OCI-LY3 (cell line): ENCODE results near the gene DESI1.

Experiments used
- H2AFZ ChIP-seq: fragments of 200-600, 300-600 bp; shearing (Covaris generic); 2 replicates; pipeline ENCODE4 v1.6.0; 2014; ENCODE audit warnings: antibody characterized with exemption, low read depth, low read length
- H3K27ac ChIP-seq: fragments of 200-600, 300-600 bp; sonication (generic); 2 replicates; pipeline ENCODE4 v1.5.1; 2014; ENCODE audit warnings: mild to moderate bottlenecking, low read length, moderate library complexity, mixed read lengths
- H3K27me3 ChIP-seq: fragments of 200-600, 300-600 bp; sonication (generic); 2 replicates; pipeline ENCODE4 v1.6.1; 2014; ENCODE audit warnings: low read depth, low read length, mixed read lengths
- H3K36me3 ChIP-seq: fragments of 200-600, 300-600 bp; sonication (generic); replicated peaks from 2 replicates; pipeline ENCODE3; 2014; ENCODE audit warnings: low read depth, low read length, mixed read lengths
- H3K4me1 ChIP-seq: fragments of 300-600, 200-600 bp; sonication (generic); 2 replicates; pipeline ENCODE4 v1.6.1; 2014; ENCODE audit warnings: low read length, mixed read lengths
- H3K4me2 ChIP-seq: fragments of 200-600, 300-600 bp; sonication (generic); 2 replicates; pipeline ENCODE4 v1.6.1; 2014; ENCODE audit warnings: low read length, mixed read lengths
- H3K4me3 ChIP-seq: fragments of 300-600, 200-600 bp; sonication (generic); 2 replicates; pipeline ENCODE4 v1.5.1; 2014; ENCODE audit warnings: antibody characterized with exemption, mild to moderate bottlenecking, low read length, moderate library complexity
- H3K79me2 ChIP-seq: fragments of 300-600, 200-600 bp; shearing (Covaris generic); 2 replicates; pipeline ENCODE4 v1.6.1; 2014; ENCODE audit warnings: mild to moderate bottlenecking, low read length, mixed read lengths
- H3K9ac ChIP-seq: fragments of 300-600, 200-600 bp; shearing (Covaris generic); 2 replicates; pipeline ENCODE4 v1.6.0; 2014; ENCODE audit warnings: mild to moderate bottlenecking, low read length, moderate library complexity
- H3K9me3 ChIP-seq: fragments of 200-600, 300-600 bp; shearing (Covaris generic); 2 replicates; pipeline ENCODE4 v1.6.1; 2014; ENCODE audit warnings: low read length, mixed read lengths; ENCODE audit not compliant: insufficient read depth
- H4K20me1 ChIP-seq: fragments of 200-600, 300-600 bp; sonication (generic); 2 replicates; pipeline ENCODE4 v1.6.1; 2016; ENCODE audit warnings: low read length, mixed read lengths; ENCODE audit not compliant: insufficient read depth
- CTCF ChIP-seq: fragments of 200-600, 300-600 bp; sonication (generic); IDR thresholded peaks from 2 replicates; pipeline ENCODE4 v1.5.1; 2014; ENCODE audit warnings: antibody characterized with exemption, low read length, low read depth
- EZH2phosphoT487 ChIP-seq: fragments of 200-600 bp; shearing (Covaris generic); IDR thresholded peaks from 2 replicates; pipeline ENCODE4 v1.6.1; 2018; ENCODE audit warnings: antibody characterized with exemption, mixed run types, low read depth

Gene DESI1

DNA sequence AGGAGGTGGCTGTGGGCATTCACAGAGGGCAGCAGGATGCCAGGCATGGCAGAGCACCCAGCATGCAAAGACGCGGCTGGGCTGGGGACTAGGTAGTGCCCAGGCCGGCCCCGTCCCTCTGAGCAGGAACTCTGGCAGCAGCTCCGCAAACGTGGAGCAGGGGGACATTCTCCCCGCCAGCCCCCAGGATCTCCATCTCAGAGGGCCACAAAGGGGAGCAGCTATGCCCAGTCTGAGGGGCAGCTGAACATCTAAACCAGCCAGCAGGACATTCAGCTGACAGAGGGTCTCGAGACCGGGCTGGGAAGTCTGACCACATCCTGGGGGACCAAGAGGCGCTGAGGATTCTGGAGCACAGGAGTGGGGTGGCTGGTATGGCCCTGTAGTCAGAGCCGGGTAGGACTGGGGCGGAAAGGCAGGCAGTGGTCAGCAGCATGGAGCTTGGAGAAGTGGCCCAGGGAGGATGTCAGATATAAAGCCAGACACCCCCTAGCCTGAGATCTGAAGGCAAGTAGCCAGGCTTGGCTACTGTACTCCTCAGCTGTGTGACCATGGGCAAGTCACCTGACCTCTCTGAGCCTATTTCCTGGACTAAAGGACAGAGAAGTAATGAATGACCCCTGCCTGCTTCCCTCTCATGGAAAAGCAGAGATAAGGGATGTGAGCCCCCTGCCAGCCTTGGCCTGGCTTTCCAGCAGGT is 41.4 kb downstream of the DESI1 start:
- TF ChIP-seq EZH2phosphoT487 = no peak
- TF ChIP-seq CTCF = no peak
- Histone ChIP-seq H4K20me1 (no peaks in the 10 kb centered on the region), H3K36me3 (no peaks in the 10 kb centered on the region), H3K4me1 (peaks cover 21% of the 10 kb centered on the region), H3K27ac (no peak overlapping the region), H3K4me3 (no peak overlapping the region), H3K27me3 (no peaks in the 10 kb centered on the region), H3K4me2 (no peak overlapping the region), H3K79me2 (no peaks in the 10 kb centered on the region), H2AFZ (no peak overlapping the region), H3K9ac (no peak overlapping the region), H3K9me3 (no peaks in the 10 kb centered on the region)

- H3K9ac ChIP-seq = no peak overlapping the region
- TF ChIP-seq EZH2phosphoT487 (no peak), CTCF (no peak)
- no peaks in the 10 kb centered on the region for H3K9me3 ChIP-seq
- no peak overlapping the region for H2AFZ ChIP-seq
- peaks cover 21% of the 10 kb centered on the region for H3K4me1 ChIP-seq
- no peak overlapping the region for H3K4me3 ChIP-seq
- H3K79me2 ChIP-seq = no peaks in the 10 kb centered on the region
- no peak overlapping the region for H3K27ac ChIP-seq
- no peaks in the 10 kb centered on the region for H4K20me1 ChIP-seq
- no peaks in the 10 kb centered on the region for H3K27me3 ChIP-seq
- no peak overlapping the region for H3K4me2 ChIP-seq
- no peaks in the 10 kb centered on the region for H3K36me3 ChIP-seq
Observed at GRCh38 chr22:41578818-41579217, 42.0 kb downstream of the DESI1 start.

GRCh38 chr22:41578114-41578513 is 42.7 kb downstream of the DESI1 start:
- Histone ChIP-seq H2AFZ (no peak overlapping the region), H3K79me2 (no peaks in the 10 kb centered on the region), H3K4me1 (peaks cover 21% of the 10 kb centered on the region), H4K20me1 (no peaks in the 10 kb centered on the region), H3K9me3 (no peaks in the 10 kb centered on the region), H3K4me2 (no peak overlapping the region), H3K4me3 (no peak overlapping the region), H3K27me3 (no peaks in the 10 kb centered on the region), H3K27ac (no peak overlapping the region), H3K36me3 (no peaks in the 10 kb centered on the region), H3K9ac (no peak overlapping the region)
- TF ChIP-seq CTCF (no peak), EZH2phosphoT487 (no peak)

GRCh38 chr22:41576877-41577276 is 44.0 kb downstream of the DESI1 start:
- H3K27ac ChIP-seq = no peak overlapping the region
- H3K9ac ChIP-seq = no peak overlapping the region
- no peaks in the 10 kb centered on the region for H4K20me1 ChIP-seq

More at GRCh38 chr22:41576877-41577276, 44.0 kb downstream of the DESI1 start:
- TF ChIP-seq EZH2phosphoT487 (no peak), CTCF (peak; percentile 65)
- no peaks in the 10 kb centered on the region for H3K36me3 ChIP-seq
- H3K4me2 ChIP-seq = no peak overlapping the region
- H3K4me3 ChIP-seq = no peak overlapping the region
- H3K79me2 ChIP-seq = no peaks in the 10 kb centered on the region
- no peak overlapping the region for H2AFZ ChIP-seq
- peaks cover 12% of the 10 kb centered on the region; the same call in 1 of the 2 replicates for H3K4me1 ChIP-seq
- no peaks in the 10 kb centered on the region for H3K9me3 ChIP-seq
- H3K27me3 ChIP-seq = no peaks in the 10 kb centered on the region
